Measurements from ENCODE around the gene DGCR8.

DGCR8 gene

GRCh38 chr22:20109411-20110358, 29.6 kb downstream of the DGCR8 start:
- no peak for DNase-seq (ENCODE audit: low spot score)

GRCh38 chr22:20110359-20110985, 30.4 kb downstream of the DGCR8 start:
- DNase-seq (ENCODE audit: low spot score): no peak

GRCh38 chr22:20111045-20111688, 31.1 kb downstream of the DGCR8 start:
- peak; percentile 33 for DNase-seq (ENCODE audit: low spot score)

- no peak for DNase-seq (ENCODE audit: low spot score)
Measured at GRCh38 chr22:20111689-20112622, 31.9 kb downstream of the DGCR8 start.

- no peak for DNase-seq (ENCODE audit: low spot score)
Measured at GRCh38 chr22:20112623-20113511, 32.8 kb downstream of the DGCR8 start.

- DNase-seq (ENCODE audit: low spot score): no peak
Measured at GRCh38 chr22:20113551-20114310, 33.7 kb downstream of the DGCR8 start.

GRCh38 chr22:20114506-20115475, 34.8 kb downstream of the DGCR8 start:
- no peak for DNase-seq (ENCODE audit: low spot score)

- no peak for DNase-seq (ENCODE audit: low spot score)
Measured at GRCh38 chr22:20115691-20116375, 35.8 kb downstream of the DGCR8 start, which contains the start of gene RANBP1. TSS of gene RANBP1 (plus strand) at chr22:20116104. CDS start at chr22:20116185, 81 bp downstream.

GRCh38 chr22:20116376-20116950, 36.4 kb downstream of the DGCR8 start:
- no peak for DNase-seq (ENCODE audit: low spot score)

- DNase-seq (ENCODE audit: low spot score): peak; percentile 95
Measured at GRCh38 chr22:20116951-20117632, 37.1 kb downstream of the DGCR8 start, which contains the start of gene TRMT2A. TSS of gene TRMT2A (minus strand) at chr22:20117226. CDS start at chr22:20116906, 320 bp downstream.

GRCh38 chr22:20117633-20118299, 37.7 kb downstream of the DGCR8 start:
- DNase-seq (ENCODE audit: low spot score): peak; percentile 33

GRCh38 chr22:20118300-20119020, 38.4 kb downstream of the DGCR8 start:
- no peak for DNase-seq (ENCODE audit: low spot score)

- DNase-seq (ENCODE audit: low spot score): no peak
Measured at GRCh38 chr22:20121856-20122415, 41.9 kb downstream of the DGCR8 start.

- DNase-seq (ENCODE audit: low spot score): no peak
Measured at GRCh38 chr22:20123366-20124082, 43.5 kb downstream of the DGCR8 start.

Measured in SW480 (cell line).